Fibroblast of the aortic adventitia (primary cell): ENCODE results near the gene TTC34. TPM values are rescaled to one million over a fixed set of nuclear protein-coding genes. Genes with fewer than 3 reads are reported as not detected.

Experiments used
- DNase-seq: peaks from one replicate; pipeline ENCODE4 v3.0.0-alpha.2; 2010; ENCODE audit warnings: low read depth
- H3K4me3 ChIP-seq: 2 replicates; pipeline ENCODE4 v1.5.1; 2011; ENCODE audit warnings: low read depth, mild to moderate bottlenecking, control low read depth, low read length, moderate library complexity
- total RNA-seq: library from RNA; depleted of rRNA; stranded (reverse); fragments of >200 nt; gene quantifications from 2 replicates; pipeline ENCODE4 v1.2.3, GENCODE V29; 2012; ENCODE audit warnings: low replicate concordance
- TF ChIP-seq, protein P1 (sequence below): IDR thresholded peaks from 2 replicates; pipeline ENCODE4 v1.5.1; 2011; ENCODE audit warnings: mild to moderate bottlenecking, low read length, control low read depth, inconsistent platforms; ENCODE audit not compliant: insufficient read depth

The TTC34 gene
- total RNA-seq, 1 donor: 0.27 TPM

DNA sequence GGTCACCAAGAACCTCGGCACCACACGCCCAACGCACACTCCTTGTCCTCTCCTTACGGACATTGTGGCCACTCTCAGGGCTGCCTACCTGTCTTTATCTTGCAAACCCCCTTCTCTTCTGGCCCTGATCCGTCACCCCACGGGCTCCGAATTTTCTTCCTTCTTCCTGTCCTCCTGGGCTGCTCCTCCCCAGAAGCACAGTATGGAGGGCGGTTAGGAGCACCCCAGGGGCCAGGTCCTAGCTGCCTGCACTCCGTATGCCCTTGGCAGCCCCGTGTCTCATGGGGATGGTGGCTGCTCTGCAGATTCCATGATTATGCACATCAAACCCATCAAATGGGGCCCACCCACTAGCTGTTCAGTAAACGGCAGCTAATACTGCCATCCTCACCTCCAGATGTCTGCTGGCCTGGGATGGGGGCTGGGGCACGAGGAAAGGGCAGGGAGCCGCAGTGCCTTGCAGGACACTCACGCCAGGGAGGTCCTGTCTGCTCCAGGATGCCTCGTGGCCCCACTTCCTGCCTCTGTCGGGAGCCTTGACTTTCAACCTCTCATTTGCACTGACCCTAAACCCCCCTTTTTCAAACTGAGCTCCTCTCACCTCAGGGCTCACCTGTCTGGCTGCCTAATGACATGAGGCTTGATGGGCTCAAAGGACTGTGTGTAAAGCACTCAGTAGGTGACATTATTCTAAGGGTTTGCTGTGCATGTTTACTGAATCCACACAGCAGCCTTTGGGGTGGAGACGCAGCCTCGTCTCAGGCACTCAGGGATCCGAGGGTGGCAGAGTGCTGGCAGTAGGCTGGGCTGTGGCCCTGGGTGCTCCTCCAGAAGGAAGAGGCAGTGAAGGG is 4.4 kb downstream of the TTC34 start:
- DNase-seq: no peak
- TF ChIP-seq, protein P1, sequence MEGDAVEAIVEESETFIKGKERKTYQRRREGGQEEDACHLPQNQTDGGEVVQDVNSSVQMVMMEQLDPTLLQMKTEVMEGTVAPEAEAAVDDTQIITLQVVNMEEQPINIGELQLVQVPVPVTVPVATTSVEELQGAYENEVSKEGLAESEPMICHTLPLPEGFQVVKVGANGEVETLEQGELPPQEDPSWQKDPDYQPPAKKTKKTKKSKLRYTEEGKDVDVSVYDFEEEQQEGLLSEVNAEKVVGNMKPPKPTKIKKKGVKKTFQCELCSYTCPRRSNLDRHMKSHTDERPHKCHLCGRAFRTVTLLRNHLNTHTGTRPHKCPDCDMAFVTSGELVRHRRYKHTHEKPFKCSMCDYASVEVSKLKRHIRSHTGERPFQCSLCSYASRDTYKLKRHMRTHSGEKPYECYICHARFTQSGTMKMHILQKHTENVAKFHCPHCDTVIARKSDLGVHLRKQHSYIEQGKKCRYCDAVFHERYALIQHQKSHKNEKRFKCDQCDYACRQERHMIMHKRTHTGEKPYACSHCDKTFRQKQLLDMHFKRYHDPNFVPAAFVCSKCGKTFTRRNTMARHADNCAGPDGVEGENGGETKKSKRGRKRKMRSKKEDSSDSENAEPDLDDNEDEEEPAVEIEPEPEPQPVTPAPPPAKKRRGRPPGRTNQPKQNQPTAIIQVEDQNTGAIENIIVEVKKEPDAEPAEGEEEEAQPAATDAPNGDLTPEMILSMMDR: no peak

DNA sequence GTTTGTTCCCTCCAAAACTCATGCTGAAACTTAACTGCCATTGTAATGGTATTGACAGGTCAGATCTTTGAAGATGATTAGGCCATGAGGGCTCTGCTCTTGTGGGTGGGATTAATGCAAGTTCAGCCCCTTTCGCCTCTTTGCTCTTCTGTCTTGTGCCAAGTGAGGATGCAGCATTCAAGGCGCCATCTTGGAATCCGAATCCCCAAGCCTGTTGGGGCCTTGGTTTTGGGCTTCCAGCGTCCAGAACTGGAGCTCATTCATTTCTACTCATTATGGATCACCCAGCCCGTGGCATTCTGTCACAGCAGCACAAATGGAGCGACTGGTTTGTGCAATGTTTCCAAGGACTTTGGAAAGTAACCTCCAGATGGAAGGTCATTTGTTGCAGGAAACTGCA is 5.6 kb downstream of the TTC34 start:
- TF ChIP-seq, protein P1: no peak
- no peak for DNase-seq
- H3K4me3 ChIP-seq: no peak overlapping the region

More for the DNA sequence above, 4.4 kb downstream of the TTC34 start:
- H3K4me3 ChIP-seq: no peak overlapping the region

DNA sequence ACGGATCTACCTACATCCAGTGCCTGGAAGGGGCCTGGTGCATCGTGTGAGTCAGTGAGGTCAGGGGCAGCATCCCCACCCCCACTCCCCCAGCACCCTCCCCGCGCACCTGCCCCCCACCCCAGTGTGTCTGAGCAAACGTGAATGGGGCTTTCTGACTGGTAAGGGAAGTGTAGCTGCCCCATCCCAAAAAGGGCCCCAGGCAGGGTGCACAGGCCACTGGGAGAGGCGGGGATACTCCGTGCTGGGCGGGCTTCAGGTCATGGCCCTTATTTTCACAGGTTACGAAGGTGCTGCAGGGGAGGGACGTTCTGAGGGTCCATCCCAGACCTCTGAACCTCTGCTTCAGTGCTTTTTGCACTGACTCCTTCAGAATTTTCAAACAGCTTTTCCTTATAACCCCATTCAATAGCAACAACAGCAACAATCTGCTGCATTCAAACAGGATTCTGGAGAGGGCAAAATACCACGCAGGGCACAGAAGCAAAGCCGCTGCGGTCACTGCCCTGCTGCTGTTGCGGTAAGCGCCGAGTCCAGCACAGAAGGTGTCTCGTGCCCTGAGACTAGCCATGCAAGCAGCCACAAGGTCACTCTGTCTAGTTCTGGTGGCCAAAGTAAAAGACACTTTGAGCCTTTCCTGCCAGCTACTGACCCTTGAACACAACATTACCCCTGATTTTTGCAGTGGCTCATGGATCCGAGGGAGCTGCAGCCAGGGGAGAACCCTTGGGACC is 10.3 kb downstream of the TTC34 start:
- no peak overlapping the region for H3K4me3 ChIP-seq
- DNase-seq: no peak
- TF ChIP-seq, protein P1: no peak

DNA sequence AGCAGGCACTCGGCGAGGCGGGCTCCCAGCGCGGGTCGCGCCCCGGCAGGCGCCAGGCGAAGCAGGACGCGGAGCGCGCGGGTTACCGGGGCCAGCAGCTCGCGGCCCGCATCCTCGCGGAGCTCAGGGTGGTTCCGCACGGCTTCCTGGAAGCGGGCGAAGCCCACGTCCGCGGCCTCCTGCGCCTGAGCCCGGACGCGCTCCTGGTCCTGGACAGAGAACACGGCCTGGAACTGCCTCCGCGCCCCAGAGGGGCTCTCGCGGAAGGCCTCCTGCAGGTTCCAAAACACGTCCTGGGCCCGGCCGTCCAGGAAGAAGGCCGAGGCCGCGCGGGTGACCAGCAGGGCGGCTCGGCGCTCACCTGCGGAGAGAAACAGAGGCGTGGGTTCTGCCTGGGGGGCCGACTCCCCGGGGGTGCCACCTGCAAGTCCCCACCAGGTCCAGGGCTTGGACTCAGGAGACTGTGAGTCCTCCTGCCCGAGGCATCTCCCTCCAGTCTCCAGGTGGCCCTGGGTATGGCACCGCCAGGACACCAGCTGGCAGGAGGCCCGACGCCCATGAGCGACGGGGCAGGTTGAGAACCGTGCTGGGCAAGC is 11.4 kb downstream of the TTC34 start:
- DNase-seq: no peak
- no peak overlapping the region for H3K4me3 ChIP-seq
- TF ChIP-seq, protein P1: no peak

DNA sequence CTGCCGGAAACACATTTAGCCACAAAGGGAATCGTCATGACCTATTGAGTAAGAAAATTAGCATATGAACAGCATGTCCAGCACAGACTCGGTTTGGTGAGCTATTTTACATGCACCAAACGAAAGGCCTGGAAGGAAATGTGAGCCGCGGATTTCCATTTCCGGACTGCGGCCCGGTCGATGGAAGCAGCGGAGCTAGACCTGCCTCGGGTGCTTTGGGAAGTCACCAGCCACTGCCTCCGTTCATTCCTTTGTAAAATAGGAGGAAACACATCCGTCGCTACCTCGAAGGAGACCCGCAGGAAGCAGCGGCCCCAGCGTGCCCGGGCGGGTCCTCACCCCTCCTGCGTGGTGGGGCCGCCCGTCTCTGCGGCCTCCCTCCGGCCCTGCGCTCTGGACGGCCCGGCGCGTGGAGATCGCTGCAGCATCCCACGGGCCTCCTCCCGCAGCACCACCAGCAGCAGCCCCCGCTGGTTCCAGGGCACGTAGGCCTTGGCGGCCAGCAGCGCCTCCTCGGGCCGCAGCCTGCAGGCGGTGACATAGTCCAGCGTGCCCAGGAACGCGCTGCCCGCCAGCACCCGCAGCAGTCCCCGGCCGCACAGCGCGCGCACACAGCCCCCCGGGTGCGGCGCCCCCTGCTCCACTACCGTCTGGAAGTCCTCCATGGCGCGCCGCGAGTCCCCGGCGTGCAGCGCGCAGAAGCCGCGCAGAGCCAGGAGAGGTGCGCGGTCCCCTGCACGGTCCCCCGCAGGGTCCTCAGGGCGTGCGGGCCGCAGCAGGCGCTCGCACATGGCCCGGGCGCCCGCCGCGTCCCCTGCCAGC is 12.1 kb downstream of the TTC34 start:
- TF ChIP-seq, protein P1: no peak
- H3K4me3 ChIP-seq: no peak overlapping the region
- no peak for DNase-seq

DNA sequence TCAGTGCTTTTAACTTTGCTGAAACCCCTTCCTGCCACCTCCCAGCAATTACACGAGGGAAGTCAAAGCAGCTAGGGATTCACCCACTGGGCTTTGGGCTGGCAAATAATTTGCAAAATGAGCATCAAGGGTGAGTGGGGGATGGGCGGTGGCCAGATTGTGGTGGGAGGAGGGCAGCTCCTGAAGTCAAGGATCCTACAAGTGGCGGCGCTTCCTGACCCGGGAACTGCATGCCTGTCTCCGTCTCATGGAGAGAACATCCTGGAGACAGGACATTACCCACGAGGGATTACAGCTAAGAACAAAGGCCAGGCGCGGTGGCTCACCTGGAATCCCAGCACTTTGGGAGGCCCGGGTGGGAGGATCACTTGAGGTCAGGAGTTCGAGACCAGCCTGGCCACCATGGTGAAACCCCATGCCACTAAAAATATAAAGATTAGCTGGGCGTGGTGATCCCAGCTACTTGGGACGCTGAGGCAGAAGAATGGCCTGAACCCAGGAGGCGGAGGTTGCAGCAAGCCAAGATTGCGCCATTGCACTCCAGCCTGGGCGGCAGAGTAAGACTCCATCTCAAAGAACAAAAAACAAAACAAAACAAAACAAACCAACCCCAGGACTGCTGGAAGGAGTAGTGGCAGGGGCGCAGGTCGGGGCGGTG is 12.9 kb downstream of the TTC34 start:
- TF ChIP-seq, protein P1: no peak
- H3K4me3 ChIP-seq: no peak overlapping the region
- no peak for DNase-seq
